Measurements from ENCODE around the gene CST9. TPM values are rescaled to one million over a fixed set of nuclear protein-coding genes. Genes with fewer than 3 reads are reported as not detected.

Gene CST9
- total and polyA plus RNA-seq, 9 of the 15 experiments (the other 6 are each of a cell fraction or from before 2014, with no cell fraction given): not detected

- TF ChIP-seq ZNF511 (CRISPR knock-in tag; IDR thresholded peaks at IDR 0.05) (0 out of 2 replicates have a peak, but pooled peaks have one; percentile 45), NR0B1 (IDR thresholded peaks at IDR 0.05; ENCODE audit: partially characterized antibody) (no peak), PRPF4 (IDR thresholded peaks at IDR 0.05; ENCODE audit: insufficient read depth, low read depth, low read length, poor library complexity, severe bottlenecking) (peak; percentile 34), MLLT1 (IDR thresholded peaks at IDR 0.05) (0 out of 4 replicates have a peak, but pooled peaks of 1 of the 2 experiments have one; percentile 24), GABPA (tag; conservative IDR thresholded peaks at IDR 0.05; ENCODE audit: low read depth) (peak; percentile 78), MTA3 (IDR thresholded peaks at IDR 0.05; ENCODE audit: borderline replicate concordance) (peak; percentile 44; the same call in 1 of the 2 replicates), CREB1 (IDR thresholded peaks at IDR 0.05) (peak; percentile 64; the same call in 1 of the 2 replicates), CREB1 (CRISPR knock-in tag; IDR thresholded peaks at IDR 0.05) (peak; percentile 63; the same call in 1 of the 2 replicates), TBP (optimal IDR thresholded peaks at IDR 0.05; ENCODE audit: low read depth, low read length) (peak; percentile 85), POLR2AphosphoS5 (IDR thresholded peaks at IDR 0.05; ENCODE audit: control insufficient read depth, insufficient read depth, low read depth, low read length) (peak; percentile 41; the same call in 1 of the 2 replicates), AFF1 (IDR thresholded peaks at IDR 0.05; ENCODE audit: low read depth in 1 of 2, partially characterized antibody in 2 of 2) (no peak), NFE2L1 (tag; IDR thresholded peaks at IDR 0.05; ENCODE audit: borderline replicate concordance, low read depth) (no peak)
These were observed 31.8 kb upstream of the CST9 start, which contains the start of gene CST3 (continued) for GRCh38 chr20:23637282-23638221.
